Iris pigment epithelial cell (primary cell): ENCODE results near the gene IFI44L.

Experiments
- DNase-seq: peaks from one replicate; pipeline ENCODE4 v3.0.0-alpha.2; 2011; ENCODE audit warnings: low read depth

The IFI44L gene

GRCh38 chr1:78641558-78641957, 21.3 kb downstream of the IFI44L start:
- DNase-seq: no peak

DNA sequence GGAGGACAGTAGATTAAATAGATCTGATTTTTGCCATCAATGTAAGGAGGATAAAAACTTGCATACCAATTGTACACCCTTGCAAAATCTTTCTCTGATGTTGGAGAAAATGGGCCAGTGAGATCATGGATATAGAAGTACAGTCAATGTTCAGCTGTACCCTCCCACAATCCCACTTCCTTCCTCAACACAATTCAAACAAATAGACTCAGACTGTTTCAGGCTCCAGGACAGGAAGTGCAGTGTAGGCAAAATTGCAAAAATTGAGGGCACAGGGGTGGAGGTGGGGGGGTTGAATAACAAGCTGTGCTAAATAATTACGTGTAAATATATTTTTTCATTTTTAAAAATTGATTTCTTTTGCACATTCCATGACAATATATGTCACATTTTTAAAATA, 25.5 kb downstream of the IFI44L start:
- no peak for DNase-seq

DNA sequence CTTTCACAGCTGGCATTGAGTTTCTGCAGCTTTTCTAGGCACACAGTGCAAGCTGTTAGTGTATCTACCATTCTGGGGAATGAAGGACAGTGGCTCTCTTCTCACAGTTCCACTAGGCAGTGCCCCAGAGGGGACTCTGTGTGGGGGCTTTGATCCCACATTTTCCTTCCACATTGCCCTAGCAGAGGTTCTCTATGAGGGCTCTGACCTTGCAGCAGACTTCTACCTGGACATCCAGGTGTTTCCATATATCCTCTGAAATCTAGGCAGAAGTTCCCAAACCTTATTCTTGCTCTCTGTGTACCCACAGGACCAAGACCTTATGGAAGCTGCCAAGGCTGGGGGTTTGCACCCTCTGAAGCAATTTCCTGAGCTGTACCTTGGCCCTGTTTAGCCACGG, 27.0 kb downstream of the IFI44L start:
- DNase-seq: no peak

- peak; percentile 90 for DNase-seq
These were observed 29.4 kb downstream of the IFI44L start, which contains the start of gene IFI44 for GRCh38 chr1:78649628-78650027. Gene IFI44, plus strand, starts transcription at chr1:78649831. Its CDS starts 365 bp downstream, at chr1:78650196.

GRCh38 chr1:78650114-78650660, 29.9 kb downstream of the IFI44L start:
- peak; percentile 26 for DNase-seq

DNA sequence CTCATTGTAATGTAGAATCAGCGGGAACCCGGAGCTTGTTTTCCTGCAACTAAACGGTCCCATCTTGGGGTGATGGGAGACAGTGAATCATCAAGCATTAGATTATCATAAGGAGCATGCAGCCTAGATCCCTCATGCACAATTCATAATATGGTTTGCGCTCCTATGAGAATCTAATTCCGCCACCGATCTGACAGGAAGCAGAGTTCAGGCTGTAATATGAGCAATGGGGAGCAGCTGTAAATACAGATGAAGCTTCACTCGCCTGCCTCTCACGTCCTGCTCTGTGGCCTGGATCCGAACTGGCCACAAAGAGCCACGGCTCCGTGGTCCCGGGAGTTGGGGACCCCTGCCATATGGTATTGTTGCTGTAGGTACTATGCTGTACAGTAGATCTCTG, 31.0 kb downstream of the IFI44L start:
- peak; percentile 84 for DNase-seq

DNA sequence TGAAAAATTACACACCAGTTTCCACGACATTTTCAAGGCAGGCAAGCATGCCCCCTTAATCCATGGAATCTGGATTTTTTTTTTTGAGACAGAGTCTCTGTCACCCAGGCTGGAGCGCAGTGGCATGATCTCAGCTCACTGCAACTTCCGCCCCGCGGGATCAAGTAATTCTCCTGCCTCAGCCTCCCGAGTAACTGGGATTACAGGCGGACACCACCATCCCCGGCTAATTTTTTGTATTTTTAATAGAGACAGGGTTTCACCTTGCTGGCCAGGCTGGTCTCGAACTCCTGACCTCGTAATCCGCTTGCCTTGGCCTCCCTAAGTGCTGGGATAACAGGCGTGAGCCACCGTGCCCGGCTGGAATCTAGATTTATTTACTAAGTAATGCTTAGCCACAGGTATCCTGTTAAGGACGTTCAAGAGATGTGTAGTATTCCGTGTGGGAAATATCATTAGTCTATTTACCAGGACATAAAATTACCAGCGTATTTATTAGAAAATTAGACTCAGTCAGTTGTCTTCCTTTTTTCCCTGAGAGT, 31.8 kb downstream of the IFI44L start:
- DNase-seq: no peak

DNA sequence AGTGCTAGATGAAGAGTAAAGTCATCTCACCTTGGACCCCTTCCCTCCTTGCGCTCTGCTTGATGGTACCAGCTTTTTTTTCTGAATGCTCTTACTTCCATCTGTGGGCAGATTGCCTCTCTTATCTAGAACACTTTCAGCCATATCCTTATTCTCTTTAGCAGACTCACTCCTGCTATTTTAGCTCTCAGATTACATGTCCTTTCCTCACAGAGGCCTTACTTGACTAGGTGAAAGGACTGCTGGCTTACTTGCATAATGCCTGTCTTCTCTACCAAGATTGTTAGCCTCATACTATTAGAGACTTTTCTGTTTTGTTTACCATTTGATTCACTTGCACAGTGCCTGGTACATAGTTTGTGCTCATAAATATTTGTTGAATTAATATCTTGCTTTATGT, 38.7 kb downstream of the IFI44L start:
- peak; percentile 38 for DNase-seq

DNA sequence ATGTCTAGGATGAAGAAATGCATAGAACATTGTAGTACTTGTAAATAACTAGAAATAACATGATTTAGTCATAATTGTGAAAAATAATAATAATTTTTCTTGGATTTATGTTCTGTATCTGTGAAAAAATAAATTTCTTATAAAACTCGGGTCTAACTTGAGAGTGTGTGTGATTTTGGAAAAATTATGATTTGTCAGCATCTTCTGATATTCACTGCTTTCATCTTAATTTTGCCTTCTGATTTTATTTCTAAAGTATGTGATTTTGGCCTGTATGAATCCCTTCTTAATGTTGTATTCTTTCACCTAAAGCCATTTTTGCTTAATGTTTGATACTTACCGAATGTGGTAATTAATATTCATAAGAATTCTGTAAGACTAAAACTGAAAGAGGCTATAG, 43.7 kb downstream of the IFI44L start:
- DNase-seq: no peak

GRCh38 chr1:78664763-78665162, 44.5 kb downstream of the IFI44L start:
- peak; percentile 9 for DNase-seq

- DNase-seq: no peak
These were observed 45.6 kb downstream of the IFI44L start for GRCh38 chr1:78665809-78666208.

DNA sequence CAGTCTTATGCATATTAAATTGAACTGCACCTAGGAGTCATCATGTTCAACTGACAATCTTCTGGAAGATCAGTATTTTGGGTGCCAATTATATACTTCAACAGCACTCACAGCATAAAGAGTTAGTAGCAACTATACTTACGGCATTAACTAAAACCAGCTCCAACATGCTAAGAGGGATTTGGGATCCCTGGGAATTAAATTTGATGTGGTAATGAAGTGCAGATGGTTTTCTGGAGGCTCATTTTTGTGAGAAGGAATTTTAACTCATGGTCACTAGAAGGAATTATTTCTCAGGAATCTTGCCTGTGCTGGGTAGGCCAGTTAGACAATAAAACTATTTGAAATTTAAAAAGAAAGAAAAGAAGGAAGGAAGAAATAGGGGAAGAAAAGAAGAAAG, 47.7 kb downstream of the IFI44L start:
- no peak for DNase-seq

DNA sequence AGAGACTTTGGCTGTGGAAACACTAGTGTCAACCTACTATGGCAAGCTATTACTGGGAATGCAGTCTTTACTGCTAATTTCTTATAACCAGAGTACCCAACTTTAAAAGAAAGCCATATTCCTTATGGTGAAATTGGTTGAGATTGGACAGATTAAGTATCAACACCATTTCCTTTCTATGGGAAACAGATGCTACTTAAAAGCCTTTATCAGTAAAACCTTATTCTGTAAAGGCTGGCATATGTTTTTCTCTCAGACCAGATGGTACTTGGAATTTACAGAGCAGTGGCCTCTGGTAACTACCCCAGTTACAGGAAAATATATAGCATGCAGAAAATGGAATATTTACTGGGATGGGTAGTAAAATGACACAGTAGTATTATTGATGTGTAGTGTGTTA, 48.2 kb downstream of the IFI44L start:
- DNase-seq: no peak

GRCh38 chr1:78672428-78672827, 52.2 kb downstream of the IFI44L start:
- no peak for DNase-seq

GRCh38 chr1:78673120-78673519, 52.9 kb downstream of the IFI44L start:
- DNase-seq: no peak

DNA sequence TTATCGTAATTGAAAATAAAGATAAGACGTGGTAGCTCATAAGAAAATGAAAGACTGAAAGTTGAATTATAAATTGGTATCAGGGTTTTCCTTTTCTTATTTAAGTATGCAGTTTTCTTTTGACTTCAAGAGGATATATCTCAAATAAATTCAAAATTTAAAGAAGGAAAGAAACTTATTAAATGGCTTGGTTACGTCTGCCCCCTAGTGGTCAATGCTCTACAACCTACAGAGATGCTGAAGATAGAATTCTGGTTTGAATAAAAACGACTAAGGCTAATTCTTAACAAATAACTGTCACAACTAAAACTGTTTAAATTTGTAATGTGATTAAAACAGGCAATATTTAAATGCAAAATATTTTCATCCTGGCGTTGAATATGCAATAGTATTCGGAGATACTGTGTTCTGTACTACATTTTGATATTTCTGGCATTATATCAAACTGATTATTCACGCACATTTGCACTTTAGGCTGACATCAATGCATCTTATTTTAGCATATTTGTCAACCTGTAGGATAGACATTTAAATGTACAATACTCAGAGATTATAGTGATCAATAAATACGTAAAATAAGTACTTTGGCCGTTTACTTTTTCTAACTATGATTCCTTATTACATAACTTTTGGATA, 56.2 kb downstream of the IFI44L start:
- peak; percentile 74 for DNase-seq

- DNase-seq: no peak
These were observed 56.7 kb downstream of the IFI44L start for GRCh38 chr1:78676993-78677392.

GRCh38 chr1:78677788-78678187, 57.5 kb downstream of the IFI44L start:
- DNase-seq: no peak

- no peak for DNase-seq
These were observed 58.1 kb downstream of the IFI44L start for GRCh38 chr1:78678324-78678723.

DNA sequence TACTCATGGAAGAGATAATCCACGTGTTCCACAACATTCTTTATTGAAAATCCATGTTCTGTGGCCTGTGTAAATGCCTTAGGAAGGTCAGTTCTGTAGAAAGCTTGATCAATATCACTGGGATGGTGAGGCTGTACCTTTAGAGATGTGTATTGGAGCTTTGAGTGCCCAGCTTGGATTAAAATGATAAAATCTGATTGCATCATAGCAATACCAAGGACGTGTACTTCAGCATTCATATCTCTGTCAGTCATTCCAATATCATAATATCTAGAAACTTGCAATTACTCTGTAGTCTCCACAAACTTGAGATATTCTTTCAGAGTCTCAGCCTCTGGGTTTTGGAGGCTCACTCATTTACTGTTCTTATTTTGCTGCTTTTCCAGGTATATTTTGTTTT, 61.0 kb downstream of the IFI44L start:
- DNase-seq: no peak

DNA sequence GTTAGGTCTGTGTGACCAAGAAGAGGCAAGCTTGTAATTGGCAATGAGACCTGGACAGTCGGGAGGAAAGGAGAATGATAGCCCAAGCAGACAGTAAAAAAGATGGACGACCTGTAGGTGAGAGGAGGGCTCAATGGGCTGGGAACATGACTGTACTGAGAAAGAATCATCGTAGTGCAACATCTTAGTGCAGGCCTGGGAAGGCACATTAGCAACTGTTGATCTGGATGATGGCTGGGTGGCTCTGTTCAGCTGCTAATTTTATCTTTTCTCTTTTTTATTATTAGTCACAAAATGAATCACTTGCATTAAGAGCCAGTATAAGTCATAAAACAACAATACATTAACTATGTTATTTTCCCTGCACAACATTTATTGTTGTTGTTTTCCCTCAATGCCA, 62.2 kb downstream of the IFI44L start:
- DNase-seq: no peak

GRCh38 chr1:78683079-78683478, 62.8 kb downstream of the IFI44L start:
- DNase-seq: no peak

GRCh38 chr1:78687315-78687714, 67.1 kb downstream of the IFI44L start:
- DNase-seq: no peak

DNA sequence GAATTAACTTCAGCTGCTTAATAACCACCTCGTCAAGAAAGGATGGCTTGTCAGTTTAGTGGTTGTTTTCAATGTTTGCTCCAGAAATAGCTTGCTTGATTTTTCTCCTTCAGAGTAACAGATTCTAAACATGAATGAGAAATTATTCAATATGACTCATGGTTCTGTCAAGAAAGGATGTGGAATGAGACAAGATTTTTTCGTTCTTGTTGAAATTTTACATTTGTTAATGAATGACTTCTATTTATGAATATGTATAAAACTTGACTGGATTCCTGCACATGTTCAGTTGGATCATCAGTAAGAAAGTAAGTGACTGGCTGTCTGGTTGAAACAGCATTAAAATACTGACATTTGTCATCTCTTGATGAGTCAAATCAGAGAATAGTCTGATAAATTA, 67.7 kb downstream of the IFI44L start:
- DNase-seq: peak; percentile 38
